Measurements from ENCODE around the gene ZCCHC14.

GRCh38 chr16:87434146-87434667 is 58.6 kb downstream of the ZCCHC14 start:
- TF ChIP-seq CTCF (IDR thresholded peaks at IDR 0.05): no peak
- TF ChIP-seq POLR2A (IDR thresholded peaks at IDR 0.05): no peak
- TF ChIP-seq POLR2AphosphoS5 (IDR thresholded peaks at IDR 0.05): no peak

Measured in upper lobe of left lung (tissue), 4 donors.